ENCODE measurements around the gene TSPAN16. TPM values are rescaled to one million over a fixed set of nuclear protein-coding genes. Genes with fewer than 3 reads are reported as not detected.
A peak's percentile ranks its signal among the peaks of the same experiment; 100 is the strongest.
"Not testable (repeated sequence)": the region's sequence is repeated elsewhere in the genome, so short reads cannot be mapped to it uniquely, and the experiment has no call there.

TSPAN16 gene
- polyA plus RNA-seq, 4 donors = not detected

DNA sequence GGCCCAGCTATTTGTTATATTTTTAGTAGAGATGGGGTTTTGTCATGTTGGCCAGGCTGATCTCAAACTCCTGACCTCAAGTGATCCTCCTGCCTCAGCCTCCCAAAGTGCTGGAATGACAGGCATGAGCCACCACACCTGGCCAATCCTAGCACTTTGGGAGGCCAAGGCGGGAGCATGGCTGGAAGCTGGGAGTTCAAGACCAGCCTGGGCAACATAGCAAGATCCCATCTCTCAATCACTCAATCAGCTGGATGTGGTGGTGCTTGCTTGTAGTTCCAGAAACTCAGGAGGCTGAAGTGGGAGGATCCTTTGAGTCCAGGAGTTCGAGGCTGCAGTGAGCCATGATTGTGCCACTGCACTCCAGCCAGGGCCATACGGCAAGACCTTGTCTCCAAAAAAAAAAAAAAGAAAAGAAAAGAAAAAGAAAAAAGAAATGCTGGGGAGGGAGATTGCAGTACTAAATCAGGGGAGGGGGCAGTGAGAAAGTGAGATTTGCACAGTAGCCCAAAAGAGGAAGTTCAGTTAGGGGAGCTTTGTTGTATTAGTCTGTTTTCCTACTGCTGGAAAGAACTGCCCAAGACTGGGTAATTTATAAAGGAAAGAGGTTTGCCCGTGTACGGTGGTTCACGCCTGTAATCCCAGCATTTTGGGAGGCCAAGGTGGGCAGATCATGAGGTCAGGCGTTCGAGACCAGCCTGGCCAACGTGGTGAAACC is 24.5 kb downstream of the TSPAN16 start:
- not testable (repeated sequence) for FAIRE-seq; H3K4me3 ChIP-seq (ENCODE audit: low read depth in 1 of 3, low read length in 3 of 3); H3K27ac ChIP-seq (ENCODE audit: low read depth in 1 of 3, low read length in 2 of 3); H3K9me3 ChIP-seq (ENCODE audit: control insufficient read depth in 2 of 2, insufficient read depth in 1 of 2, low read depth in 1 of 2, low read length in 1 of 2); DNase-seq; H3K27me3 ChIP-seq (ENCODE audit: control insufficient read depth in 3 of 3, insufficient read depth in 3 of 3, low read length in 3 of 3)
- WGBS, 3 donors = 66 to 83% (median 79%) methylated on average over 9 of the region's 9 CpGs
- Histone ChIP-seq H3K36me3 (ENCODE audit: control insufficient read depth in 3 of 3, insufficient read depth in 2 of 3, low read depth in 1 of 3, low read length in 3 of 3) (peaks cover 0 to 29% (median 0%) of the 10 kb centered on the region in 3 donors), H3K4me1 (ENCODE audit: control insufficient read depth in 3 of 3, insufficient read depth in 2 of 3, low read depth in 1 of 3, low read length in 2 of 3) (peaks cover 0 to 31% (median 11%) of the 10 kb centered on the region in 3 donors)

DNA sequence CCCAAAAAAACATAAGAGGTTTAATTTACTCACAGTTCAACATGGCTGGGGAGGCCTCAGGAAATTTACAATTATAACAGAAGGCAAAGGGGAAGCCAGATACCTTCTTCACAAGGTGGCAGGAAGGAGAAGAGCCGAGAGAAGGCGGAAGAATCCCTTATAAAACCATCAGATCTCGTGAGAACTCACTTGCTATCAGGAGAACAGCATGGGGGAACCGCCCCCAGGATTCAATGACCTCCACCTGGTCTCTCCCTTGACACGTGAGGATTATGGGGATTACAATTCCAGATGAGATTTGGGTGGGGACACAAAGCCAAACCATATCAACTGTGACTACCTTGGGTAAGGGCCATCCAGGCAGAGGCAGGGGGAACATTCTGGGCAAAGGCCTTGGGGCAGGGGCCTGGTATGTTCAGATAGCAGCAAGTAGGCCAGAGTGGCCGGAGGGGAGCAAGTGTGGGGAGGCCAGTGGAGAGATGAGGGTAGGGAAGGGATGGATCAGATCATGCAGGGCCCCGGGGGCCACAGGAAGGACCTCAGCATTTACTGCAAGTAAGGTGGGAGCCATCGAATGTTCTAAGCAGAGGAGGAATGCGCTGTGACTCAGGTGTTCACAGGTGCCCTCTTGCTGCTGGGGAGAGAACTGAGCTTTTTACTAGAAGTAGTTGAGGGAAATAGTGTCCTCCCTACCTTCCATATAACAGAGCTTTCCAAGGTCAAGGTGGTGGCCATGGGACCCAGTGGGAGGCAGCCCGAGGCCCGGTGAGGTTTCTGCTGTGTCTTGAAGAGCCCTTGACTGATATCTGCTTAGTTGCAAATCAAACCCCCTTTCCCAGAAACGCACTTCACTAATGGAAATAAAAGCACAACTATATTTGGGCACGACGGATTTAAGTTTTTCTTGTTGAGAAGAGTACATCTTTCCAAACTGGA is 25.5 kb downstream of the TSPAN16 start:
- Histone ChIP-seq H3K27ac (ENCODE audit: low read depth in 1 of 3, low read length in 2 of 3) (peak overlapping the region in 1 of 3 donors; percentile 4), H3K4me1 (ENCODE audit: control insufficient read depth in 3 of 3, insufficient read depth in 2 of 3, low read depth in 1 of 3, low read length in 2 of 3) (peaks cover 0 to 31% (median 11%) of the 10 kb centered on the region in 3 donors), H3K27me3 (ENCODE audit: control insufficient read depth in 3 of 3, insufficient read depth in 3 of 3, low read length in 3 of 3) (no peaks in the 10 kb centered on the region), H3K4me3 (ENCODE audit: low read depth in 1 of 3, low read length in 3 of 3) (no peak overlapping the region), H3K36me3 (ENCODE audit: control insufficient read depth in 3 of 3, insufficient read depth in 2 of 3, low read depth in 1 of 3, low read length in 3 of 3) (peaks cover 0 to 39% (median 0%) of the 10 kb centered on the region in 3 donors), H3K9me3 (ENCODE audit: control insufficient read depth in 2 of 2, insufficient read depth in 1 of 2, low read depth in 1 of 2, low read length in 1 of 2) (no peaks in the 10 kb centered on the region)
- FAIRE-seq (no peak), DNase-seq (peak in 1 of 2 donors; percentile 26)
- WGBS, 3 donors = 71 to 78% (median 76%) methylated on average over 14 of the region's 14 CpGs

DNA sequence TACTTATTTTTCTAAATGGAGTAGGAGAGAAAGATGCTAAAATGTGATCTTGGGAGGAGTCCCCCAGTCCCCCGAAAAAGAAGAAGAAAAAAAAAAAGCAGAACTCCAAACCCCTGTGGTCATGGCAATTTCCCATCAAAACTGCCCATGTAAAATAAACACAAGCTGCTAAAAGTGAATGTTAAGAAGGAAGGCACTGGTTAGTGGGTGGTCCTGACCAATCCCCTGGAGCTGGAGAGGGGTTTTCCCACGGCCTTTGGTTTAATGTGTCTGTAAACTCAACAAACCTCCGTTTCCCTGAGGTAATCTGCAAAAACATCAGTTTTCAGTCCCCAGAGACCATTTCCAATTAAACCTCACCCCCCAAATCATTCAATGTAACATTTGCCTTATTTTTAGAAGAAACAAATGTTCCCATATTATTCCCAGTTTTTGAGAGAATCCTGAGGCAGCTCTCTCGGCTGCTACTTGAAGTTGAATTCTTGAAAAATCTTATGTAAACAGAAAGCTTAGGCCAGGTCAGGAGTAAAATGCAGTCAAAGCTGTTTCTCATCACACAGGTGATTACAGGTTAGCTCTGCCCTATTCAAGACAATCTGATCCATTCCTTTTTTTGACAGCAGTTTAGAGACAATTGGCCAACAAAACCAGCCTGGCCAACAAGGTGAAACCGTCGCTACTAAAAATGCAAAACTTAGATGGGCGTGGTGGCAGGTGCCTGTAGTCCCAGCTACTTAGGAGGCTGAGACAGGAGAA is 26.5 kb downstream of the TSPAN16 start:
- no peak overlapping the region for H3K27ac ChIP-seq (ENCODE audit: low read depth in 1 of 3, low read length in 2 of 3)
- peak in 1 of 2 donors; percentile 19 for DNase-seq
- FAIRE-seq = no peak

DNA sequence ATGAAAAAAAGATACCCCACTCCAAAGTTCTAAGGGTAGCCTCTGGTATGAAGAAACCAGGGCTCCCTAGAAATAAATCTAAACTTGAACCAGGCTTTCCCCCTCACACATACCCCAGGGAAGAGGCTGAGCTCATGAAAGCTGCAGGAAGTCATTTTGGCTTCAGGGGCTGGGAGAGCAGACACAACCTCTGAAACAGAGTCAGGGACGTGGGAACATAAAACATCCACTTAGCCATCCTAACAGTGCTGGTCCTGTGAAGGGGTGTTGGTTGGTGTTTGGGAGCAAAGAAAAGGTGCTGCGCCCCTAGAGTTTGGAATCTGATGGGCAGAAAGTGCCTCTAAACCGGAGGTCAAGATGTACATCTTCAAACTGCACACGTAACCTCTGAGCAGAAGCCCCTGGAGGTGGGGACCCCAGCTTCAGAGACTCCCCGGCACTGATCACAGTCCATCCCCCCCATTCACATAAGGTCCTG is 27.7 kb downstream of the TSPAN16 start:
- no peaks in the 10 kb centered on the region for H3K9me3 ChIP-seq (ENCODE audit: control insufficient read depth in 2 of 2, insufficient read depth in 1 of 2, low read depth in 1 of 2, low read length in 1 of 2)
- H3K27me3 ChIP-seq (ENCODE audit: control insufficient read depth in 3 of 3, insufficient read depth in 3 of 3, low read length in 3 of 3) = no peaks in the 10 kb centered on the region
- H3K4me3 ChIP-seq (ENCODE audit: low read depth in 1 of 3, low read length in 3 of 3) = no peak overlapping the region
- peaks cover 0 to 61% (median 0%) of the 10 kb centered on the region in 3 donors for H3K36me3 ChIP-seq (ENCODE audit: control insufficient read depth in 3 of 3, insufficient read depth in 2 of 3, low read depth in 1 of 3, low read length in 3 of 3)
- peak overlapping the region in 2 of 3 donors; percentile 52 to 73 for H3K27ac ChIP-seq (ENCODE audit: low read depth in 1 of 3, low read length in 2 of 3)
- DNase-seq (no peak), FAIRE-seq (no peak)
- WGBS, 3 donors = 49 to 58% (median 50%) methylated on average over 5 of the region's 5 CpGs
- H3K4me1 ChIP-seq (ENCODE audit: control insufficient read depth in 3 of 3, insufficient read depth in 2 of 3, low read depth in 1 of 3, low read length in 2 of 3) = peaks cover 0 to 31% (median 11%) of the 10 kb centered on the region in 3 donors

More for the DNA sequence above, 26.5 kb downstream of the TSPAN16 start:
- H3K4me1 ChIP-seq (ENCODE audit: control insufficient read depth in 3 of 3, insufficient read depth in 2 of 3, low read depth in 1 of 3, low read length in 2 of 3) = peaks cover 0 to 31% (median 11%) of the 10 kb centered on the region in 3 donors
- no peak overlapping the region for H3K4me3 ChIP-seq (ENCODE audit: low read depth in 1 of 3, low read length in 3 of 3)
- H3K36me3 ChIP-seq (ENCODE audit: control insufficient read depth in 3 of 3, insufficient read depth in 2 of 3, low read depth in 1 of 3, low read length in 3 of 3) = peaks cover 0 to 49% (median 0%) of the 10 kb centered on the region in 3 donors
- WGBS, 3 donors = 45 to 52% (median 50%) methylated on average over 7 of the region's 7 CpGs
- no peaks in the 10 kb centered on the region for H3K9me3 ChIP-seq (ENCODE audit: control insufficient read depth in 2 of 2, insufficient read depth in 1 of 2, low read depth in 1 of 2, low read length in 1 of 2)
- no peaks in the 10 kb centered on the region for H3K27me3 ChIP-seq (ENCODE audit: control insufficient read depth in 3 of 3, insufficient read depth in 3 of 3, low read length in 3 of 3)

DNA sequence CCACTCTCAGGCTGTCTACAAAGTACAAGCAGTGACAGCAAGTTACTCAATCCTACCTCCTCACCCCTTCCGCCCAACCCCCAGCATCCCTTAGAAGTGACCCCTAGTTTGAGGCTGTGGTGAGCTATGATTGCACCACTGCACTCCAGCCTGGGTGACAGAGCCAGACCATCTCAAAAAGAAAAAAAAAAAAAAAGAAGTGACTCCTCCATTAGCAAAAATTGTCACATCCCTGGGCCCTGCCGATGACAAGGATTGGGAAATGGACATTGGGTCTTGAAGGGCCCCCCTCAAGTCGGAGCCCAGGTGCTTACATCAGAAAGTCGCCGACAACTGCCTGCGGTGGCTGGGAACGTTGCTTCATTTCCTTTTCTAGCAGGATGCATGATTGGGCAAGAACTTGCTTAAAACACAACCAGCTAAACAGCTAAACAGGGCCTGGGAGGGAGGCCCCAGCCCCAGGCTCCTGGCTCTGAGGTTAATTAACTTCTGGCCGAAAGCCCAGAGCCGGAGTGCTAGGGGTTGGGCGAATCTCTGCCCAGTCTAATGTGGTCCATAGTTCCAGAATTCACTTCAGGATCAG is 28.2 kb downstream of the TSPAN16 start:
- Histone ChIP-seq H3K4me1 (ENCODE audit: control insufficient read depth in 3 of 3, insufficient read depth in 2 of 3, low read depth in 1 of 3, low read length in 2 of 3) (peaks cover 0 to 31% (median 11%) of the 10 kb centered on the region in 3 donors), H3K27me3 (ENCODE audit: control insufficient read depth in 3 of 3, insufficient read depth in 3 of 3, low read length in 3 of 3) (no peaks in the 10 kb centered on the region), H3K4me3 (ENCODE audit: low read depth in 1 of 3, low read length in 3 of 3) (no peak overlapping the region), H3K36me3 (ENCODE audit: control insufficient read depth in 3 of 3, insufficient read depth in 2 of 3, low read depth in 1 of 3, low read length in 3 of 3) (peaks cover 0 to 66% (median 0%) of the 10 kb centered on the region in 3 donors), H3K27ac (ENCODE audit: low read depth in 1 of 3, low read length in 2 of 3) (peak overlapping the region in 2 of 3 donors; percentile 52 to 73), H3K9me3 (ENCODE audit: control insufficient read depth in 2 of 2, insufficient read depth in 1 of 2, low read depth in 1 of 2, low read length in 1 of 2) (no peaks in the 10 kb centered on the region)
- WGBS, 3 donors = 5 to 9% (median 7%) methylated on average over 10 of the region's 10 CpGs
- peak; percentile 65 to 71 for DNase-seq
- no peak for FAIRE-seq

DNA sequence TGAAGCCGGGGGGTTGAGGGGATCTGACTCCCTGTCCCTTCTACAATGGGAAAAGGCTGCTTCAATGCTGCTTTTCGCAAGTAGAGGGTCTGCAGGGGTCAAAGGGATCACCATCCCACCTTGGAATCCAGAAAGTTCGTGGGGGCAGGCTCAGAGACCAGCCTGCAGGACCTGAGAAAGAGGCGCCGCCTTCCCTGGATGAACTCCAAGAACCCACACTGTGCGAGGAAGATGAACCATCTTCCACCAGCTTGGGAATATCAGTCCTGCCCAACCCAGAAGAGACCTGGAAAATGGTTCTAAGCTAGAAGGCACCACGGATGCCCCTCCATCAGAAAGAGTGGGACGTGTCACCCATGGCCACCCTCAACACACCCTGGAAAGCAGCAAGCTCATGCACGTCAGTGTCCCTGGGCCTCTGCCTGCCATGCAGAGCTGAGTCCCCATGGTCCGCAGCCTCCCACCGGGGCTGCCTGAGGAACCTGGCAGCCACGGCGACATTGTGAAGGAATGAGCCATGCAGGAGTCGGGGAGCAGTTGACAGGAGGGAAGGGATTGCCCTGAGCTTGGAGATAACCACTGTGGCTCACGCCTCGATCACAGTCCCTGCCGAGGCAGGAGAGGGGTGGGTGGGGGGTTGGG is 28.9 kb downstream of the TSPAN16 start:
- Histone ChIP-seq H3K27me3 (ENCODE audit: control insufficient read depth in 3 of 3, insufficient read depth in 3 of 3, low read length in 3 of 3) (no peaks in the 10 kb centered on the region), H3K27ac (ENCODE audit: low read depth in 1 of 3, low read length in 2 of 3) (peak overlapping the region in 2 of 3 donors; percentile 52 to 73), H3K9me3 (ENCODE audit: control insufficient read depth in 2 of 2, insufficient read depth in 1 of 2, low read depth in 1 of 2, low read length in 1 of 2) (no peaks in the 10 kb centered on the region), H3K4me1 (ENCODE audit: control insufficient read depth in 3 of 3, insufficient read depth in 2 of 3, low read depth in 1 of 3, low read length in 2 of 3) (peaks cover 0 to 31% (median 11%) of the 10 kb centered on the region in 3 donors), H3K36me3 (ENCODE audit: control insufficient read depth in 3 of 3, insufficient read depth in 2 of 3, low read depth in 1 of 3, low read length in 3 of 3) (peaks cover 0 to 73% (median 0%) of the 10 kb centered on the region in 3 donors), H3K4me3 (ENCODE audit: low read depth in 1 of 3, low read length in 3 of 3) (no peak overlapping the region)
- FAIRE-seq (no peak), DNase-seq (no peak)
- 48 to 68% (median 60%) methylated on average over 17 of the region's 17 CpGs for WGBS, 3 donors

DNA sequence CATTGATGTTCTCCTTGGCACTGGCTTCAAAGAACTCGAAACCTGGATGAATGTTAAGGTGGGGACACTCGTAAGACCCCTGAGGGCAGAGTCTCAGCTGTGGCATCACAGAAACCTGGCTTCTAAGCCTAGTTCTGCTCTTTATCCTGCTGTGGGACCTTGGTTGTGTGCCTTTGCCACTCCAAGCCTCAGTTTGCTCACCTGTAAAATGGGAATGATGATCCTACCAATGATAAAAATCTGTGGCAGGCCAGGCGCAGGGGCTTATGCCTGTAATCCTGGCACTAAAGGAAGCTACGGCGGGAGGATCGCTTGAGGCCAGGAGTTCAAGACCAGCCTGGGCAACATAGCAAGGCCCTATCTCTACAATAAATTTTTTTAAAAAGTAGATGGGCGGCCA is 29.6 kb downstream of the TSPAN16 start:
- 91 to 95% (median 92%) methylated on average over 7 of the region's 7 CpGs for WGBS, 3 donors
- H3K4me1 ChIP-seq (ENCODE audit: control insufficient read depth in 3 of 3, insufficient read depth in 2 of 3, low read depth in 1 of 3, low read length in 2 of 3) = peaks cover 0 to 31% (median 11%) of the 10 kb centered on the region in 3 donors
- no peak for FAIRE-seq
- no peaks in the 10 kb centered on the region for H3K9me3 ChIP-seq (ENCODE audit: control insufficient read depth in 2 of 2, insufficient read depth in 1 of 2, low read depth in 1 of 2, low read length in 1 of 2)
- H3K27me3 ChIP-seq (ENCODE audit: control insufficient read depth in 3 of 3, insufficient read depth in 3 of 3, low read length in 3 of 3) = no peaks in the 10 kb centered on the region
- no peak for DNase-seq
- H3K4me3 ChIP-seq (ENCODE audit: low read depth in 1 of 3, low read length in 3 of 3) = no peak overlapping the region
- no peak overlapping the region for H3K27ac ChIP-seq (ENCODE audit: low read depth in 1 of 3, low read length in 2 of 3)
- peaks cover 0 to 79% (median 0%) of the 10 kb centered on the region in 3 donors for H3K36me3 ChIP-seq (ENCODE audit: control insufficient read depth in 3 of 3, insufficient read depth in 2 of 3, low read depth in 1 of 3, low read length in 3 of 3)

Measured in small intestine (tissue), 7 donors.